Measurements from ENCODE around the gene SLC49A3. TPM values are rescaled to one million over a fixed set of nuclear protein-coding genes. Genes with fewer than 3 reads are reported as not detected.

Gene SLC49A3
- total RNA-seq, 1 experiment from 2014 or later, result 6.9 TPM

DNA sequence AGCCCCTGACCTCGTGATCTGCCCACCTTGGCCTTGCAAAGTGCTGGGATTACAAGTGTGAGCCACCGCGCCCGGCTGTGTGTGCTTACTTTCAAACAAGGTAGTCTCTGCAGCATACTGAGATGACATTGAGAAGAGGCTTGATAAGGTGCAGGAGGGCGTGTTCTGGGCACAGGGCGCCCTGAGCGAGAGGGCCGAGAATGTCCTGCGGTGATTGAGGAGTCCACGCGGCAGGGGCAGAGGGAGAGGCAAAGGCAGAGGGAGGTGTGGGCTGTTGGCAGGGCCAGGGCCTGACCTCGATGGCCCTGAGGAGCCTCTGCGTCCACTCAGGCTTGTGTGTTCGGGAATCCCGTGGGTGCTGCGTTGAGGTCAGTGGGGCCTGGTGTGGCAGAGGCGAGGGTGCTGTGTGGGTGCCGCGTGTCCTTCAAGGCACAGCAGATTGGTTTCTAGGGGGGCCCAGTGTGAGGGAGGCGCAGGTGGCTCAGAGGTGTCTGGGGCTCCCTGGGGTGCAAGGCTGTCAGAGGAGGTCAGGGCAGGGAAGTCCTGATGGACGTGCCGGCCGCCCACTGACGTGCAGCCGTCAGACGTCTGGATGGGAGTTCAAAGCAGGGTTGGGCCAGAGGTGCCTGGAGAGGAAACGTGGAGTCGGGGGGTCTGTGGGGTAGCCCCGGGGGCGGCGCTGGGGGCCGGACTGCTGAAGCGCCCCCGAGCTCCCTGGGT is 28.8 kb upstream of the SLC49A3 start:
- peaks cover 43% of the 10 kb centered on the region; the same call in 1 of the 2 replicates for H3K79me2 ChIP-seq (ENCODE audit: insufficient read depth, low read length)
- no peak overlapping the region for H2BK15ac ChIP-seq (ENCODE audit: low read depth, low read length)
- H4K91ac ChIP-seq (ENCODE audit: insufficient read length, low read depth, low read length), result no peak overlapping the region
- 0 out of 5 replicates have a peak overlapping the region, but pooled peaks of 1 of the 2 experiments have one; percentile 43 for H3K4me3 Mint-ChIP-seq
- H3K4me1 Mint-ChIP-seq, result no peaks in the 10 kb centered on the region; a peak in 2 of 4 replicates
- no peak overlapping the region for H3K4ac ChIP-seq (ENCODE audit: low read depth, low read length)
- H3K9ac ChIP-seq (ENCODE audit: extremely low read depth, insufficient read length, low read length), result no peak overlapping the region
- H3K79me1 ChIP-seq (ENCODE audit: insufficient read depth, low read depth, low read length, poor library complexity, severe bottlenecking), result peaks cover 16% of the 10 kb centered on the region
- TF ChIP-seq CTCF (conservative IDR thresholded peaks at IDR 0.05), result no peak
- no peak overlapping the region; the same call in 1 of the 2 replicates for H3K14ac ChIP-seq (ENCODE audit: insufficient read depth, low read length)
- DNase-seq, result no peak
- H3K4me1 ChIP-seq (ENCODE audit: insufficient read depth, low read length), result no peaks in the 10 kb centered on the region
- H3K27ac ChIP-seq (ENCODE audit: insufficient read length, low read depth, low read length), result no peak overlapping the region
- H2BK120ac ChIP-seq (ENCODE audit: low read depth, low read length, poor library complexity, severe bottlenecking), result no peak overlapping the region
- no peak overlapping the region for H2BK5ac ChIP-seq (ENCODE audit: insufficient read length, low read length)
- H3K18ac ChIP-seq (ENCODE audit: insufficient read length, low read depth, low read length), result no peak overlapping the region
- no peak overlapping the region for H4K8ac ChIP-seq (replicated peaks; ENCODE audit: insufficient read length, low read depth, low read length)
- H3K9me3 Mint-ChIP-seq, result no peaks in the 10 kb centered on the region; a peak in 1 of 5 replicates
- H3K36me3 Mint-ChIP-seq (ENCODE audit: insufficient read depth in 1 of 3, low read depth in 3 of 3), result peaks cover 15 to 31% (median 22%) of the 10 kb centered on the region in 3 experiments; a peak in 6 of 7 replicates
- no peak overlapping the region for H2AK5ac ChIP-seq (ENCODE audit: insufficient read length, low read length)
- no peaks in the 10 kb centered on the region; the same call in 1 of the 2 replicates for H3K27me3 Mint-ChIP-seq (ENCODE audit: low read depth)
- H2BK12ac ChIP-seq (ENCODE audit: insufficient read length, low read depth, low read length), result no peak overlapping the region
- H3K23ac ChIP-seq (ENCODE audit: insufficient read length, low read depth, low read length), result no peak overlapping the region
- H3K23me2 ChIP-seq (ENCODE audit: insufficient read length, low read depth, low read length, poor library complexity, severe bottlenecking), result no peaks in the 10 kb centered on the region
- H4K20me1 ChIP-seq (ENCODE audit: control insufficient read depth, insufficient read depth, insufficient read length), result no peaks in the 10 kb centered on the region
- no peak overlapping the region for H3K56ac ChIP-seq (ENCODE audit: insufficient read length, low read depth, low read length)
- no peak overlapping the region for H3K4me2 ChIP-seq (ENCODE audit: insufficient read depth, insufficient read length, low read length)
- no peak overlapping the region for H4K5ac ChIP-seq (ENCODE audit: insufficient read length, low read depth, low read length)
- no peak overlapping the region for H2AFZ ChIP-seq (ENCODE audit: low read length)
- H3K27me3 ChIP-seq (ENCODE audit: insufficient read depth, low read length), result no peaks in the 10 kb centered on the region
- H3T11ph ChIP-seq (ENCODE audit: low read length), result no peak overlapping the region
- H3K27ac Mint-ChIP-seq, result peak overlapping the region in 2 of 3 experiments; percentile 9 to 72; a peak in 4 of 7 replicates
- no CpG with 5 or more reads among the region's 34 CpGs for WGBS (ENCODE audit: extremely low coverage, insufficient read length, low lambda C conversion rate)
- no peak overlapping the region for H2BK20ac ChIP-seq (ENCODE audit: low read depth, low read length, poor library complexity, severe bottlenecking)
- H3K9me3 ChIP-seq (ENCODE audit: control insufficient read depth, low read depth, low read length), result no peaks in the 10 kb centered on the region
